M059J (cell line): ENCODE measurements around the gene GAL3ST3. TPM values are rescaled to one million over a fixed set of nuclear protein-coding genes. Genes with fewer than 3 reads are reported as not detected.
A peak's percentile ranks its signal among the peaks of the same experiment; 100 is the strongest.
"Not testable (repeated sequence)": the region's sequence is repeated elsewhere in the genome, so short reads cannot be mapped to it uniquely, and the experiment has no call there.

ENCODE experiments used
- DNase-seq: peaks from one replicate; pipeline ENCODE4 v3.0.0-alpha.2; 2012; ENCODE audit warnings: low read depth
- total RNA-seq: library from RNA; depleted of rRNA; stranded (reverse); fragments of >200 nt; shearing (Covaris generic); gene quantifications from 2 replicates; pipeline ENCODE4 v1.2.3, GENCODE V29; 2014

Gene GAL3ST3
- total RNA-seq, 1 experiment from 2014 or later = not detected

GRCh38 chr11:66044757-66045156 lies 4.2 kb downstream of the GAL3ST3 start:
- no peak for DNase-seq

GRCh38 chr11:66042996-66043906 lies 5.7 kb downstream of the GAL3ST3 start:
- no peak for DNase-seq

GRCh38 chr11:66042227-66042995 lies 6.5 kb downstream of the GAL3ST3 start:
- DNase-seq = no peak

GRCh38 chr11:66039765-66040164 lies 9.2 kb downstream of the GAL3ST3 start:
- DNase-seq = no peak

GRCh38 chr11:66037327-66037726 lies 11.6 kb downstream of the GAL3ST3 start:
- no peak for DNase-seq

GRCh38 chr11:66036334-66036710 lies 12.6 kb downstream of the GAL3ST3 start:
- no peak for DNase-seq

GRCh38 chr11:66035653-66036333 lies 13.2 kb downstream of the GAL3ST3 start:
- DNase-seq = no peak

- DNase-seq = no peak
Measured at GRCh38 chr11:66032957-66033735, 15.8 kb downstream of the GAL3ST3 start.

GRCh38 chr11:66026017-66026529 lies 22.9 kb downstream of the GAL3ST3 start, which contains the start of gene CATSPER1:
Gene CATSPER1 (minus strand): TSS chr11:66026479. CDS start chr11:66026379, 100 bp downstream.
- DNase-seq = no peak

- not testable (repeated sequence) for DNase-seq
Measured at GRCh38 chr11:66023186-66023440, 25.8 kb downstream of the GAL3ST3 start.

- peak; percentile 66 for DNase-seq
Measured at GRCh38 chr11:66022401-66023185, 26.4 kb downstream of the GAL3ST3 start.

- DNase-seq = peak; percentile 91
Measured at GRCh38 chr11:66020618-66021357, 28.2 kb downstream of the GAL3ST3 start.

- no peak for DNase-seq
Measured at GRCh38 chr11:66020212-66020611, 28.7 kb downstream of the GAL3ST3 start.

GRCh38 chr11:66017321-66017720 lies 31.6 kb downstream of the GAL3ST3 start:
- no peak for DNase-seq

- no peak for DNase-seq
Measured at GRCh38 chr11:66016793-66017177, 32.2 kb downstream of the GAL3ST3 start.

- no peak for DNase-seq
Measured at GRCh38 chr11:66015936-66016792, 32.8 kb downstream of the GAL3ST3 start.

- DNase-seq = peak; percentile 95
Measured at GRCh38 chr11:66015454-66015881, 33.5 kb downstream of the GAL3ST3 start.

- no peak for DNase-seq
Measured at GRCh38 chr11:66014804-66015453, 34.0 kb downstream of the GAL3ST3 start.
